Upper lobe of left lung (tissue), 6 donors: ENCODE results near the gene SEMA5A. TPM values are rescaled to one million over a fixed set of nuclear protein-coding genes. Genes with fewer than 3 reads are reported as not detected.

ENCODE experiments used
- ATAC-seq, 2 donors: fragments of 200-7000 bp; cut with Tn5 transposase; one replicate each; pipeline ENCODE4 v1.9.1; 2022; ENCODE audit warnings: mild to moderate bottlenecking in 2 of 2, moderate library complexity in 2 of 2; ENCODE audit not compliant: low FRiP score in 2 of 2
- DNase-seq, 2 donors: peaks; one replicate each; pipeline ENCODE4 v3.0.0-alpha.2; 2019 to 2020
- H3K27ac ChIP-seq, 4 donors: fragments of 200-600 bp; sonication (generic); one replicate each; pipeline ENCODE4 v1.5.1; 2016 to 2019
- H3K27me3 ChIP-seq, 4 donors: fragments of 200-600 bp; sonication (generic); one replicate each; pipeline ENCODE4 v1.5.1; 2017 to 2019
- H3K36me3 ChIP-seq, 4 donors: fragments of 200-600 bp; sonication (generic); one replicate each; pipeline ENCODE4 v1.5.1; 2016 to 2019
- H3K4me1 ChIP-seq, 4 donors: fragments of 200-600 bp; sonication (generic); one replicate each; pipeline ENCODE4 v1.5.1; 2018 to 2019
- H3K4me3 ChIP-seq, 4 donors: fragments of 200-600 bp; sonication (generic); one replicate each; pipeline ENCODE4 v1.5.1; 2017 to 2019; ENCODE audit warnings: mild to moderate bottlenecking in 2 of 4, moderate library complexity in 1 of 4
- H3K9me3 ChIP-seq, 4 donors: fragments of 200-600 bp; sonication (generic); one replicate each; pipeline ENCODE4 v1.5.1; 2018 to 2019
- EP300 ChIP-seq, 4 donors: sonication (generic); formaldehyde crosslinking; IDR thresholded peaks; one replicate each; pipeline ENCODE4 v1.5.1; 2017; ENCODE audit warnings: antibody characterized with exemption in 4 of 4, control low read depth in 2 of 4
- POLR2A ChIP-seq, 4 donors: fragments of 450-650 bp; IDR thresholded peaks; one replicate each; pipeline ENCODE4 v1.5.1; 2016 to 2017; ENCODE audit warnings: antibody characterized with exemption in 4 of 4, mild to moderate bottlenecking in 2 of 4
- POLR2AphosphoS5 ChIP-seq, 2 donors: sonication (generic); formaldehyde crosslinking; IDR thresholded peaks; one replicate each; pipeline ENCODE4 v1.5.1; 2017; ENCODE audit warnings: antibody characterized with exemption in 2 of 2
- WGBS, 2 donors: methylation state at CpG; one replicate each; pipeline ENCODE4 v1.1.5; 2017 to 2018; 5-methylcytosine and 5-hydroxymethylcytosine counted together
- total RNA-seq, 6 donors: library from RNA; depleted of rRNA in 4 of 6; stranded (reverse); fragments of >200 nt in 4 of 6; gene quantifications; one replicate each; pipeline versions ENCODE4 v1.1.0 to v1.2.1, GENCODE V29; 2016 to 2021
- TF ChIP-seq, protein P1 (sequence below), 6 experiments: fragments of 450-650 bp in 4 of 6; fragments of 200-600 bp in 2 of 6; sonication (generic) in 2 of 6; IDR thresholded peaks; one replicate each; pipeline ENCODE4 v1.5.1; 2016 to 2019; ENCODE audit warnings: antibody characterized with exemption in 6 of 6
- donor health status: DM: no; HTN: no; CAD: no; lungs with moderate emphysema.
- donor health status: DM: no; HTN: yes; CAD: no; lungs with severe emphysema.

The SEMA5A gene
- total RNA-seq, 6 donors from 2014 or later = 5.2 to 40.5 (median 27.5) TPM

DNA sequence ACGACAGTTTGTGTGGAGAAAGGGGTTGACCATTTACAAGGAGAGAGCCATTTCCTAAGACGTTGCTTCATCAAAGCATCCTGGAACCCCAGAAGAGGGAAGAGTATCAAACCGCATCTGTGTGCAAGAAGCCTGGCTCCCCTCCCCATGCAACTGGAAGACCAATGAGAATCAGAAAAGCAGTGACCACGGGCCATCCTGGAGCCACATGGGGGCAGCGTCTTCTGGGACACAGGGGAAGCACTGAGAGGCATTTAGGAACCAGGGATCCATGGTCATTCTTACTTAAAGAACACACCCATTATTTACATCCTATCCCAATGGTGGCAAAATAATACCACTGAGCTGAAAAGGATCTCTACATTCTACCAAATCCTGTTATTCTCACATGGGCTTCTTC lies 29.3 kb downstream of the SEMA5A start:
- Histone ChIP-seq H3K4me1 (no peaks in the 10 kb centered on the region), H3K36me3 (no peaks in the 10 kb centered on the region), H3K4me3 (no peak overlapping the region), H3K9me3 (no peaks in the 10 kb centered on the region), H3K27me3 (no peaks in the 10 kb centered on the region), H3K27ac (no peak overlapping the region)
- WGBS, 2 donors = 61 to 67% methylated on average over 5 of the region's 5 CpGs
- ATAC-seq (no peak), DNase-seq (no peak)
- TF ChIP-seq EP300 (IDR thresholded peaks at IDR 0.05) (no peak), POLR2AphosphoS5 (IDR thresholded peaks at IDR 0.05) (no peak), POLR2A (IDR thresholded peaks at IDR 0.05) (no peak)
- TF ChIP-seq, protein P1, sequence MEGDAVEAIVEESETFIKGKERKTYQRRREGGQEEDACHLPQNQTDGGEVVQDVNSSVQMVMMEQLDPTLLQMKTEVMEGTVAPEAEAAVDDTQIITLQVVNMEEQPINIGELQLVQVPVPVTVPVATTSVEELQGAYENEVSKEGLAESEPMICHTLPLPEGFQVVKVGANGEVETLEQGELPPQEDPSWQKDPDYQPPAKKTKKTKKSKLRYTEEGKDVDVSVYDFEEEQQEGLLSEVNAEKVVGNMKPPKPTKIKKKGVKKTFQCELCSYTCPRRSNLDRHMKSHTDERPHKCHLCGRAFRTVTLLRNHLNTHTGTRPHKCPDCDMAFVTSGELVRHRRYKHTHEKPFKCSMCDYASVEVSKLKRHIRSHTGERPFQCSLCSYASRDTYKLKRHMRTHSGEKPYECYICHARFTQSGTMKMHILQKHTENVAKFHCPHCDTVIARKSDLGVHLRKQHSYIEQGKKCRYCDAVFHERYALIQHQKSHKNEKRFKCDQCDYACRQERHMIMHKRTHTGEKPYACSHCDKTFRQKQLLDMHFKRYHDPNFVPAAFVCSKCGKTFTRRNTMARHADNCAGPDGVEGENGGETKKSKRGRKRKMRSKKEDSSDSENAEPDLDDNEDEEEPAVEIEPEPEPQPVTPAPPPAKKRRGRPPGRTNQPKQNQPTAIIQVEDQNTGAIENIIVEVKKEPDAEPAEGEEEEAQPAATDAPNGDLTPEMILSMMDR (IDR thresholded peaks at IDR 0.05) = no peak

DNA sequence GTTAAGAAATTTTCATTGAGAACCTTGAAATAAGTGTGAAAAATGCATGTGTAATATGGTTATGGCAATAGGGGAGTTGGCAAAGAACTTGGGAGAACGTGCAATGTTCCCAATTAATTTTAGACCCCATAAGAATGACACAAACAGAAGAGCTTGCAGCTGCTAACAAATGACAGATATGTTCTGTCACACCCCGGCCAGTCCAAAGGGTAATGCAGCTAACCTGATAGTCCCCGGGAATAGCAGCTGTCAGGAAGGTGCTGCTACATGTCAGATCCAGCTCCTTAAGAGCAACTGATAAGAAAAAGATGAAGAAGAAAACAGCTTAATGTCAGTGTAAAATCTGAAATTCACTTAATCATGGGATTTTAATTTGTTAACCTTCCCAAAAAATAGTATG lies 30.4 kb downstream of the SEMA5A start:
- TF ChIP-seq EP300 (IDR thresholded peaks at IDR 0.05) (no peak), POLR2AphosphoS5 (IDR thresholded peaks at IDR 0.05) (no peak)
- TF ChIP-seq, protein P1 (IDR thresholded peaks at IDR 0.05) = no peak
- ATAC-seq (no peak), DNase-seq (no peak)
- no peaks in the 10 kb centered on the region for H3K4me1 ChIP-seq
- H3K36me3 ChIP-seq = no peaks in the 10 kb centered on the region
- H3K27me3 ChIP-seq = no peaks in the 10 kb centered on the region
- no peak overlapping the region for H3K27ac ChIP-seq
- no peak overlapping the region for H3K4me3 ChIP-seq
- 58 to 60% methylated on average over 3 of the region's 3 CpGs for WGBS, 2 donors
- no peaks in the 10 kb centered on the region for H3K9me3 ChIP-seq

DNA sequence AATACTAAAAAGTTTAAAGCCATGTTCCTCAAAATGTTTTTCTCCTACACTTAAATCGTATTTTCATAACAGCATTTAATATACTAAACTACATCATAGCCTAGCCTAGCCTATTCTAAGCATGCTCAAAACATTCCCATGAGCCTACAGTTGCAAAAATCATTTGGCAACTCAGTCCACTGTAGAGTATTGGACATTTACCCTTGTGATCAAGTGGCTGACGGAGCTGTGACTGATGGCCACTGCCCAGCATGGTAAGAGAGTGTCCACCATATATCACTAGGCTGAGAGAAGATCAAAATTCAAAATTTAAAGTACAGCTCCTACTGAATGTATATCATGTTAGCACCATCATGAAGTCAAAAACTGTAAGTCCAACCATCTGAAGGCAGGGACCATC lies 30.9 kb downstream of the SEMA5A start:
- no peaks in the 10 kb centered on the region for H3K36me3 ChIP-seq
- ATAC-seq (no peak), DNase-seq (no peak)
- H3K4me1 ChIP-seq = no peaks in the 10 kb centered on the region
- H3K27me3 ChIP-seq = no peaks in the 10 kb centered on the region
- no peaks in the 10 kb centered on the region for H3K9me3 ChIP-seq
- TF ChIP-seq EP300 (IDR thresholded peaks at IDR 0.05) = no peak
- TF ChIP-seq POLR2AphosphoS5 (IDR thresholded peaks at IDR 0.05) = no peak
- TF ChIP-seq POLR2A (IDR thresholded peaks at IDR 0.05) = no peak
- TF ChIP-seq, protein P1 (IDR thresholded peaks at IDR 0.05) = no peak
- H3K4me3 ChIP-seq = no peak overlapping the region
- H3K27ac ChIP-seq = no peak overlapping the region
- 69 to 83% methylated on average over 2 of the region's 2 CpGs for WGBS, 2 donors

DNA sequence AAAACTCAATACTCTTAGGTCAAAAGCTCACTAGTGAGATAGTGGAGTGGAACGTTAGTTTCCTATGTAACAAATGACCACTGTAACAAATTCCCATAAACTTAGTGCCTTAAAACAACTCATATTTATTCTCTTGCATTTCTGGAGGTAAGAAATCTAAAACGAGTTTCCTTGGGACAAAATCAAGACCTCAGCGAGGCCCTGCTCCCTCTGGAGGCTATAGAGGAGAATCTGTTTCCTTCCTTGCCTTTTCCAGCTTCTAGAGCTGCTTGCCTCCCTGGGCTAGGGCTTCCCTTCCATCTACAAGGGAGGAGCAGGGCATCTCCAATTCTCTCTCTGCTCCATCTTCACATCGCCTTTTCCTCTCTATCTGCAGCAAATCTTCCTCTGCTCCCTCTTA lies 32.0 kb downstream of the SEMA5A start:
- WGBS, 2 donors = 46 to 55% methylated on average over 4 of the region's 4 CpGs
- H3K4me3 ChIP-seq = no peak overlapping the region
- H3K9me3 ChIP-seq = no peaks in the 10 kb centered on the region
- no peak for TF ChIP-seq POLR2AphosphoS5 (IDR thresholded peaks at IDR 0.05)
- TF ChIP-seq, protein P1 (IDR thresholded peaks at IDR 0.05) = no peak
- no peak for TF ChIP-seq EP300 (IDR thresholded peaks at IDR 0.05)
- TF ChIP-seq POLR2A (IDR thresholded peaks at IDR 0.05) = no peak
- DNase-seq (no peak), ATAC-seq (no peak)
- H3K27ac ChIP-seq = no peak overlapping the region
- no peaks in the 10 kb centered on the region for H3K4me1 ChIP-seq
- no peaks in the 10 kb centered on the region for H3K36me3 ChIP-seq
- no peaks in the 10 kb centered on the region for H3K27me3 ChIP-seq

DNA sequence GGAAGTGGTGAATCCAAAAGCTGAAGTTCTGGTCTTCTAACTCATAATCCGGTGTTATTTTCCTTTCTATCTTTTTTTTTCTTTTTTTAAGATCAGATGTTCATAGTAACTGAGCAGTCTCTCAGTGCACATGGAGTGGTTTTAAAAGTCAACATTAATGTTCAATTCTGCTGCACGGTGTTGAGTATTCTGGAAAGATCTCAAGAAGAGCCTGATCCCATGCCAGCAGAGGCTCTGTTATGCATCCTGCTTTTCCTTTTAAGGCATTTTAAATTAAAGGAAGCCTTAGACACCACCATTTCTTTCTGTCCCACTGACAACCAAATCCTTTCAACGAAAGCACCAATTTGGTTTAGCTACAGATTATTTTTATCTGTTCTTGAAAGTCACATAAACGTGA lies 33.4 kb downstream of the SEMA5A start:
- H3K36me3 ChIP-seq = no peaks in the 10 kb centered on the region
- no peaks in the 10 kb centered on the region for H3K9me3 ChIP-seq
- H3K27ac ChIP-seq = no peak overlapping the region
- H3K27me3 ChIP-seq = no peaks in the 10 kb centered on the region
- no peak overlapping the region for H3K4me3 ChIP-seq
- 39 to 46% methylated on average over 4 of the region's 4 CpGs for WGBS, 2 donors
- no peak for TF ChIP-seq EP300 (IDR thresholded peaks at IDR 0.05)
- no peak for TF ChIP-seq POLR2AphosphoS5 (IDR thresholded peaks at IDR 0.05)
- TF ChIP-seq, protein P1 (IDR thresholded peaks at IDR 0.05) = no peak
- TF ChIP-seq POLR2A (IDR thresholded peaks at IDR 0.05) = no peak
- ATAC-seq = no peak
- H3K4me1 ChIP-seq = no peaks in the 10 kb centered on the region
- no peak for DNase-seq
